Testis (tissue), 5 donors: Measurements from ENCODE around the gene LRRFIP2. TPM values are rescaled to one million over a fixed set of nuclear protein-coding genes. Genes with fewer than 3 reads are reported as not detected.
"Not testable (repeated sequence)": the region's sequence is repeated elsewhere in the genome, so short reads cannot be mapped to it uniquely, and the experiment has no call there.

Source experiments
- DNase-seq: peaks from one replicate; pipeline ENCODE4 v3.0.0-alpha.2; 2019
- H3K27ac ChIP-seq, 2 donors: fragments of 200-600 bp; sonication (generic); one replicate each; pipeline ENCODE4 v1.5.1; 2019
- H3K27me3 ChIP-seq: fragments of 200-600 bp; sonication (generic); one replicate; pipeline ENCODE4 v1.5.1; 2019
- H3K36me3 ChIP-seq: fragments of 200-600 bp; sonication (generic); one replicate; pipeline ENCODE4 v1.5.1; 2017; ENCODE audit warnings: low read depth; ENCODE audit errors: missing control alignments
- H3K4me1 ChIP-seq: fragments of 200-600 bp; sonication (generic); one replicate; pipeline ENCODE4 v1.5.1; 2019
- H3K4me3 ChIP-seq, 2 donors: fragments of 200-600 bp; sonication (generic); one replicate each; pipeline ENCODE4 v1.5.1; 2017 to 2019
- H3K9me3 ChIP-seq: fragments of 200-600 bp; sonication (generic); one replicate; pipeline ENCODE4 v1.5.1; 2017
- POLR2A ChIP-seq: fragments of 450-650 bp; IDR thresholded peaks from one replicate; pipeline ENCODE4 v1.6.1; 2017; ENCODE audit warnings: antibody characterized with exemption, mild to moderate bottlenecking, moderate library complexity
- WGBS, 2 donors: methylation state at CpG; one replicate each; pipeline ENCODE4 v1.1.5; 2018; 5-methylcytosine and 5-hydroxymethylcytosine counted together
- intact Hi-C: fragments of 100-400 bp; cut with DNase I; formaldehyde crosslinking; loops from one replicate; pipeline ENCODE4 v1.15.1; 2023; ENCODE audit warnings: low total_unique reads
- long read RNA-seq, 2 donors: transcript quantifications; one replicate each; lab custom pipeline, GENCODE V29; 2026
- polyA plus RNA-seq: library from polyadenylated mRNA; stranded (reverse); fragments of 350-450 nt; fragmentation: Illumina TruSeq; extraction: RNeasy Lipid Tissue Mini Kit (QIAGEN cat#74804); gene quantifications from one replicate; pipeline ENCODE4 v1.2.3, GENCODE V29; 2014; ENCODE audit warnings: low read depth, low replicate concordance; ENCODE audit not compliant: insufficient read depth
- total RNA-seq, 2 donors: library from RNA; depleted of rRNA; stranded (reverse); fragments of >200 nt; gene quantifications; one replicate each; pipeline ENCODE4 v1.2.3, GENCODE V29; 2016
- TF ChIP-seq, protein P1 (sequence below), 3 experiments: fragments of 450-650 bp in 2 of 3; fragments of 200-600 bp in 1 of 3; sonication (generic) in 1 of 3; IDR thresholded peaks; one replicate each; pipeline ENCODE4 v1.5.1; 2016 to 2019; ENCODE audit warnings: antibody characterized with exemption in 3 of 3, mild to moderate bottlenecking in 2 of 3, moderate library complexity in 1 of 3

Gene LRRFIP2, protein sequence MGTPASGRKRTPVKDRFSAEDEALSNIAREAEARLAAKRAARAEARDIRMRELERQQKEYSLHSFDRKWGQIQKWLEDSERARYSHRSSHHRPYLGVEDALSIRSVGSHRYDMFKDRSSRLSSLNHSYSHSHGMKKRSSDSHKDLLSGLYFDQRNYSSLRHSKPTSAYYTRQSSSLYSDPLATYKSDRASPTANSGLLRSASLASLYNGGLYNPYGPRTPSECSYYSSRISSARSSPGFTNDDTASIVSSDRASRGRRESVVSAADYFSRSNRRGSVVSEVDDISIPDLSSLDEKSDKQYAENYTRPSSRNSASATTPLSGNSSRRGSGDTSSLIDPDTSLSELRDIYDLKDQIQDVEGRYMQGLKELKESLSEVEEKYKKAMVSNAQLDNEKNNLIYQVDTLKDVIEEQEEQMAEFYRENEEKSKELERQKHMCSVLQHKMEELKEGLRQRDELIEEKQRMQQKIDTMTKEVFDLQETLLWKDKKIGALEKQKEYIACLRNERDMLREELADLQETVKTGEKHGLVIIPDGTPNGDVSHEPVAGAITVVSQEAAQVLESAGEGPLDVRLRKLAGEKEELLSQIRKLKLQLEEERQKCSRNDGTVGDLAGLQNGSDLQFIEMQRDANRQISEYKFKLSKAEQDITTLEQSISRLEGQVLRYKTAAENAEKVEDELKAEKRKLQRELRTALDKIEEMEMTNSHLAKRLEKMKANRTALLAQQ
- total RNA-seq (100 to 1,000 TPM in 1 of 2 donors, 10 to 100 TPM in 1; 86.2 to 114 TPM), polyA plus RNA-seq (115 TPM)
- long read RNA-seq, donor 1, transcript LRRFIP2-205 (15 exons, 2,522 nt): major isoform, 7 of 44 reads
- long read RNA-seq, donor 1, partial matches to known transcripts: 33 of 44 reads
- long read RNA-seq, donor 1, other reads (novel, unspliced or antisense): 0 of 44 reads
- long read RNA-seq, donor 2, partial matches to known transcripts: 6 of 10 reads
- long read RNA-seq, donor 2, other reads (novel, unspliced or antisense): 0 of 10 reads

DNA sequence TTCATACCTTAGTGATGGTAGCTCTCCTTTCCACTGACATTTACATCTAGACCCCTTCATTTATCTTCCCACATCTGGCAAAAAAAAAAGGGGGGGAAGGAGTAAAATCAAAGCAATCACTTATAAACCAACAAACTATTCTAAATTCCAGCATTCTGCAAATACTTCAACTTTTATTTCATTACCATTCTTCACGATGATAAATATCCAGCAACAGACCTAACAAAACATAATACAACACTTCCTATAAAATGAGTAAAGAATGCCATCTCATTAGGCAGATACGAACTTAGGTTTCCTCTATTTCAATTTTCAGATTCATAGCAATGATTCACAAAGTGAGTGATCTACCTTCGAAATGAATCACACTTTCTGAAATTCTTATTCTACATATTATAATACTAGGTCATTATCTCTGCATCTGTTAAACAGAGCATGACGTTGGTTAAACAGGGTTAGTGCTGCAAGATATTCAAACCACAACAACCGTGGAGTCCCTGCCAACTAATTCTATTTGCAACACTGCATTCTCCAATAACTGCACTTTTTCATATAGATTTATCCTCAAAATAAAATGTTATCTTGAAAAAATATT, at the start of gene LRRFIP2:
Gene LRRFIP2 (minus strand): TSS at position 51 of the 595 bp plus-strand sequence. CDS start 25,599 bp downstream, outside the sequence.
- WGBS, 2 donors: 9 to 11% methylated on average over 5 of the region's 5 CpGs
- Histone ChIP-seq H3K27ac (peak within 1 kb of the TSS; percentile 95 to 99), H3K4me3 (peak within 1 kb of the TSS; percentile 98 to 100), H3K36me3 (no peaks in the 10 kb centered on the region), H3K27me3 (no peaks in the 10 kb centered on the region), H3K9me3 (no peaks in the 10 kb centered on the region), H3K4me1 (peaks cover 23% of the 10 kb centered on the region)
- no peak for DNase-seq
- intact Hi-C loops: no loop called here
- no peak for TF ChIP-seq POLR2A
- TF ChIP-seq, protein P1, sequence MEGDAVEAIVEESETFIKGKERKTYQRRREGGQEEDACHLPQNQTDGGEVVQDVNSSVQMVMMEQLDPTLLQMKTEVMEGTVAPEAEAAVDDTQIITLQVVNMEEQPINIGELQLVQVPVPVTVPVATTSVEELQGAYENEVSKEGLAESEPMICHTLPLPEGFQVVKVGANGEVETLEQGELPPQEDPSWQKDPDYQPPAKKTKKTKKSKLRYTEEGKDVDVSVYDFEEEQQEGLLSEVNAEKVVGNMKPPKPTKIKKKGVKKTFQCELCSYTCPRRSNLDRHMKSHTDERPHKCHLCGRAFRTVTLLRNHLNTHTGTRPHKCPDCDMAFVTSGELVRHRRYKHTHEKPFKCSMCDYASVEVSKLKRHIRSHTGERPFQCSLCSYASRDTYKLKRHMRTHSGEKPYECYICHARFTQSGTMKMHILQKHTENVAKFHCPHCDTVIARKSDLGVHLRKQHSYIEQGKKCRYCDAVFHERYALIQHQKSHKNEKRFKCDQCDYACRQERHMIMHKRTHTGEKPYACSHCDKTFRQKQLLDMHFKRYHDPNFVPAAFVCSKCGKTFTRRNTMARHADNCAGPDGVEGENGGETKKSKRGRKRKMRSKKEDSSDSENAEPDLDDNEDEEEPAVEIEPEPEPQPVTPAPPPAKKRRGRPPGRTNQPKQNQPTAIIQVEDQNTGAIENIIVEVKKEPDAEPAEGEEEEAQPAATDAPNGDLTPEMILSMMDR (IDR thresholded peaks at IDR 0.05): no peak

DNA sequence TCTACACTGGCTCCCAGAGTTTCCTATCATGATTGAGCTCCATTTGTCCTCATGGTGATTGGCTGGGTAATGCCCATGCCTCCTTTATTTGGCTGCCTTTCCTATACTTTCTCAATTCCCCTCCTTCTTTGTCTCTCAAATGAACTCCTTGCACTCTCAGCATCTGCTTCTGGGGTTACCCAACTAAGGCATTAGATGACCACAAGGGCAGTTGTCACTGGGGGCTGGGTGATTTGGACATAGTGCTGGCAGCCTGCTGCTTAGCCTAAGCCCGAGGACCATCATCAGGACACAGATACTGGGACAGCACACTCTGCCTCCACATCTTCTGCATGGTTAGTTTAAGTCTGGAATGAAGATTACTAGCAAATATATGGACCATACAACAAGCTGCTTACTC, 49.2 kb upstream of the LRRFIP2 start:
- H3K36me3 ChIP-seq: no peaks in the 10 kb centered on the region
- H3K4me1 ChIP-seq: no peaks in the 10 kb centered on the region
- intact Hi-C loops: no loop called here
- no peaks in the 10 kb centered on the region for H3K9me3 ChIP-seq
- no peak for TF ChIP-seq POLR2A
- TF ChIP-seq, protein P1 (IDR thresholded peaks at IDR 0.05): no peak
- H3K27me3 ChIP-seq: no peaks in the 10 kb centered on the region
- no peak for DNase-seq
- H3K27ac ChIP-seq: no peak overlapping the region
- H3K4me3 ChIP-seq: no peak overlapping the region
- 91 to 94% methylated on average over 1 of the region's 1 CpG for WGBS, 2 donors

DNA sequence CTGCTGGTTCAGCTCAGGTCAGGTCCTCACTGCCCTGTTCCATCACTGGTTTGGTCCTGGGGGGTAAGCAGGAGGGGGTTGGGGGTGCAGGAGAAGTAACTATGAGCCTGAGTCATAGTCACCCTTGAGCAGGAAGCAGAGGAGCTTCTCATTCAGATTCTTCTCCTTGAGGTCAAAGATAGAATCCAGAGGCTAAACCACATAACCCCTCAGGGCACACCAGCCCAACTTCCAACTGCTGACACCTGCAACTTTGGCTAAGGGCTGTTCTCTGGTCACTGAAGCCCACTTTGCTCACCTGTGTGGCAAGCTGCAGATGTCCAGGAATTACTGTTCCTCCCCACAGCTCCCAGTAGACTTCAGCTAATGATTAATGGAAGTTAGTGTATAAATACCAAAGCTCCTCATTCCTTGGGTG, 48.8 kb upstream of the LRRFIP2 start:
- intact Hi-C loops: no loop called here
- no peaks in the 10 kb centered on the region for H3K4me1 ChIP-seq
- H3K4me3 ChIP-seq: no peak overlapping the region
- no peak overlapping the region for H3K27ac ChIP-seq
- TF ChIP-seq, protein P1 (IDR thresholded peaks at IDR 0.05): no peak
- TF ChIP-seq POLR2A: no peak
- DNase-seq: no peak
- no peaks in the 10 kb centered on the region for H3K27me3 ChIP-seq
- no peaks in the 10 kb centered on the region for H3K36me3 ChIP-seq
- no peaks in the 10 kb centered on the region for H3K9me3 ChIP-seq

DNA sequence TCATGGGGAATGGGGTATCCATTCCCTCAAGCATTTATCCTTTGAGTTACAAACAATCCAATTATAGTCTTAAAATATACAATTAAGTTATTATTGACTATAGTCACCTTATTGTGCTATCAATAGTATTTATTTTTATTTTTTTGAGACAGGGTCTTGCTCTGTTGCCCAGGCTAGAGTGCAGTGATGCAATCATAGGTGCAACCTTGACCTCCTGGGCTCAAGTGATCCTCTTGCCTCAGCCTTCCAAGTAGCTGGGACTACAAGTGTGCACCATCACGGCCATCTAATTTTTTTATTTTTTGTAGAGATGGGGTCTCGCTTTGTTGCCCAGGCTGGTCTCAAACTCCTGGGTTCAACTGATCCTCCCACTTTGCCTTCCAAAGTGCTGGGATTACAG, 48.2 kb upstream of the LRRFIP2 start:
- H3K27ac ChIP-seq, intact Hi-C loops: not testable (repeated sequence)
- whole genome bisulfite sequencing, 2 donors: 81 to 92% methylated on average over 2 of the region's 2 CpGs

DNA sequence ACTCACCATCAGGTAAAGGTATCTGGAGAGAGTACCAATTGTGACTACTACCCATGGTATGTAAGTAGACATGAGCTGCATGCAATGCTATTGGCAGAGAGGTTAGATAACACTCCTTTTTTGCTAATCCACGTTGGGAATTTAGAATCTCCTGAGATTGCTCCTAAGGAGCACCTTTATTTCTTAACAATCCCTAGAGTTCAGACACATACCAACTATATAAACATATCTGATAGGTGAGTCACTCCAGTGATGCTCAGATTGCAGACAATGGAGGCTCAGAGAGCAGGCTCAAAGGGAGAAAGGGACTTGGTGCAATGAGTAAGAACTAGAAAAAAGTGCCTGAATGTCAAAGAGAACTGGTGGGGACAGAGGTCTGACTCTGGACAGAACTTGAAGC, 47.0 kb upstream of the LRRFIP2 start:
- Histone ChIP-seq H3K36me3 (no peaks in the 10 kb centered on the region), H3K27me3 (no peaks in the 10 kb centered on the region), H3K27ac (no peak overlapping the region), H3K4me1 (no peaks in the 10 kb centered on the region), H3K4me3 (no peak overlapping the region), H3K9me3 (no peaks in the 10 kb centered on the region)
- no peak for TF ChIP-seq POLR2A
- TF ChIP-seq, protein P1 (IDR thresholded peaks at IDR 0.05): no peak
- no peak for DNase-seq
- intact Hi-C loops: no loop called here
- WGBS, 2 donors: 54 to 76% methylated on average over 1 of the region's 1 CpG

More for the DNA sequence above, 48.2 kb upstream of the LRRFIP2 start:
- H3K4me3 ChIP-seq, H3K9me3 ChIP-seq, H3K4me1 ChIP-seq, H3K36me3 ChIP-seq, H3K27me3 ChIP-seq, DNase-seq: not testable (repeated sequence)
